Loucy (cell line): ENCODE data around the gene PDE6C.

ENCODE experiments used
- H2AFZ ChIP-seq: fragments of 200-600 bp; sonication (generic); 2 replicates; pipeline ENCODE4 v1.6.0; 2016; ENCODE audit warnings: antibody characterized with exemption, mild to moderate bottlenecking, low read length, moderate library complexity
- H3F3A ChIP-seq: fragments of 200-600 bp; 2 replicates; pipeline ENCODE4 v1.6.0; 2016; ENCODE audit warnings: antibody characterized with exemption, low read depth, mild to moderate bottlenecking
- H3K27me3 ChIP-seq: fragments of 200-600 bp; sonication (generic); 2 replicates; pipeline ENCODE4 v1.6.1; 2014; ENCODE audit warnings: low read length, mild to moderate bottlenecking; ENCODE audit not compliant: insufficient read depth, poor library complexity, severe bottlenecking
- H3K36me3 ChIP-seq: fragments of 200-600 bp; sonication (generic); 2 replicates; pipeline ENCODE4 v1.6.1; 2016; ENCODE audit warnings: low read length; ENCODE audit not compliant: insufficient read depth
- H3K4me1 ChIP-seq: fragments of 200-600 bp; sonication (generic); 2 replicates; pipeline ENCODE4 v1.5.1; 2014; ENCODE audit warnings: low read length, mild to moderate bottlenecking; ENCODE audit not compliant: insufficient read depth, poor library complexity, severe bottlenecking
- H3K4me2 ChIP-seq: fragments of 200-600 bp; sonication (generic); 2 replicates; pipeline ENCODE4 v1.6.0; 2014; ENCODE audit warnings: antibody characterized with exemption, low read length, low read depth, mild to moderate bottlenecking; ENCODE audit not compliant: poor library complexity, severe bottlenecking
- H3K4me3 ChIP-seq: fragments of 200-600 bp; sonication (generic); 2 replicates; pipeline ENCODE4 v1.5.1; 2014; ENCODE audit warnings: low read length, mild to moderate bottlenecking, mixed read lengths; ENCODE audit not compliant: poor library complexity, severe bottlenecking
- H3K79me2 ChIP-seq: fragments of 200-600 bp; sonication (generic); 2 replicates; pipeline ENCODE4 v1.6.1; 2014; ENCODE audit warnings: low read length; ENCODE audit not compliant: insufficient read depth
- H3K9ac ChIP-seq: fragments of 200-600 bp; sonication (generic); 2 replicates; pipeline ENCODE4 v1.6.0; 2014; ENCODE audit warnings: mild to moderate bottlenecking, low read depth, low read length, moderate library complexity; ENCODE audit not compliant: poor library complexity, severe bottlenecking
- H3K9me2 ChIP-seq: fragments of 200-600 bp; sonication (generic); replicated peaks from 2 replicates; pipeline ENCODE4 v1.6.1; 2016; ENCODE audit warnings: low read depth, low read length, mixed read lengths
- H3K9me3 ChIP-seq: fragments of 200-600 bp; sonication (generic); 2 replicates; pipeline ENCODE4 v1.6.1; 2014; ENCODE audit warnings: mild to moderate bottlenecking, antibody characterized with exemption, low read length, low read depth; ENCODE audit not compliant: insufficient read depth
- H4K20me1 ChIP-seq: fragments of 200-600 bp; sonication (generic); 2 replicates; pipeline ENCODE4 v1.6.0; 2014; ENCODE audit warnings: antibody characterized with exemption, low read length, mild to moderate bottlenecking; ENCODE audit not compliant: insufficient read depth, poor library complexity, severe bottlenecking
- CTCF ChIP-seq: fragments of 200-600 bp; sonication (generic); conservative IDR thresholded peaks from 2 replicates; pipeline ENCODE4 v1.5.1; 2014; ENCODE audit warnings: mild to moderate bottlenecking, antibody characterized with exemption, low read length
- EZH2phosphoT487 ChIP-seq: fragments of 200-600 bp; IDR thresholded peaks from 2 replicates; pipeline ENCODE4 v1.6.1; 2018; ENCODE audit warnings: antibody characterized with exemption, mild to moderate bottlenecking, moderate library complexity, borderline replicate concordance

Gene PDE6C

GRCh38 chr10:93608421-93608820 is 3.9 kb upstream of the PDE6C start:
- Histone ChIP-seq H3K36me3 (no peaks in the 10 kb centered on the region), H3K27me3 (no peaks in the 10 kb centered on the region), H3K4me2 (no peak overlapping the region), H4K20me1 (no peaks in the 10 kb centered on the region), H3K9me3 (no peaks in the 10 kb centered on the region), H3K4me1 (no peaks in the 10 kb centered on the region), H2AFZ (no peak overlapping the region), H3K4me3 (no peak overlapping the region), H3K9me2 (no peaks in the 10 kb centered on the region), H3K9ac (no peak overlapping the region), H3K79me2 (no peaks in the 10 kb centered on the region), H3F3A (no peaks in the 10 kb centered on the region)
- TF ChIP-seq EZH2phosphoT487 = no peak
- TF ChIP-seq CTCF = no peak

GRCh38 chr10:93613126-93613525 is 789 bp downstream of the PDE6C start:
- Histone ChIP-seq H3K9me3 (no peaks in the 10 kb centered on the region), H3K36me3 (no peaks in the 10 kb centered on the region), H4K20me1 (no peaks in the 10 kb centered on the region), H3K9ac (no peak overlapping the region), H3K4me1 (no peaks in the 10 kb centered on the region), H3K27me3 (no peaks in the 10 kb centered on the region), H3F3A (no peaks in the 10 kb centered on the region), H3K4me3 (no peak overlapping the region), H3K9me2 (no peaks in the 10 kb centered on the region), H2AFZ (no peak overlapping the region), H3K79me2 (no peaks in the 10 kb centered on the region), H3K4me2 (no peak overlapping the region)
- TF ChIP-seq EZH2phosphoT487 = no peak
- no peak for TF ChIP-seq CTCF

GRCh38 chr10:93614101-93614825 is 1.9 kb downstream of the PDE6C start:
- Histone ChIP-seq H4K20me1 (no peaks in the 10 kb centered on the region), H3K9ac (no peak overlapping the region), H3K4me1 (no peaks in the 10 kb centered on the region), H3K9me2 (no peaks in the 10 kb centered on the region), H3K36me3 (no peaks in the 10 kb centered on the region), H3F3A (no peaks in the 10 kb centered on the region), H3K4me2 (no peak overlapping the region), H3K79me2 (no peaks in the 10 kb centered on the region), H3K4me3 (no peak overlapping the region), H3K27me3 (no peaks in the 10 kb centered on the region), H3K9me3 (no peaks in the 10 kb centered on the region), H2AFZ (no peak overlapping the region)
- no peak for TF ChIP-seq EZH2phosphoT487
- TF ChIP-seq CTCF = no peak
